ENCODE results near the gene IGSF1.

IGSF1 gene

GRCh38 chrX:131288738-131289511 lies at the start of gene IGSF1:
Gene IGSF1, minus strand, starts transcription at chrX:131289306. Its CDS starts 2,632 bp downstream, at chrX:131286674.
- no peak for DNase-seq

GRCh38 chrX:131332331-131332730 lies 43.2 kb upstream of the IGSF1 start:
- DNase-seq: no peak

GRCh38 chrX:131331152-131331551 lies 42.0 kb upstream of the IGSF1 start:
- DNase-seq: no peak

- DNase-seq: no peak
Measured at GRCh38 chrX:131330735-131331134, 41.6 kb upstream of the IGSF1 start.

- no peak for DNase-seq
Measured at GRCh38 chrX:131322651-131323050, 33.5 kb upstream of the IGSF1 start.

GRCh38 chrX:131317326-131317725 lies 28.2 kb upstream of the IGSF1 start:
- no peak for DNase-seq

GRCh38 chrX:131316260-131316659 lies 27.2 kb upstream of the IGSF1 start:
- DNase-seq: no peak

GRCh38 chrX:131308980-131309379 lies 19.9 kb upstream of the IGSF1 start:
- no peak for DNase-seq

GRCh38 chrX:131306601-131307000 lies 17.5 kb upstream of the IGSF1 start:
- no peak for DNase-seq

GRCh38 chrX:131305926-131306325 lies 16.8 kb upstream of the IGSF1 start:
- no peak for DNase-seq

- DNase-seq: no peak
Measured at GRCh38 chrX:131302701-131303100, 13.6 kb upstream of the IGSF1 start.

- no peak for DNase-seq
Measured at GRCh38 chrX:131301155-131301554, 12.0 kb upstream of the IGSF1 start.

- DNase-seq: no peak
Measured at GRCh38 chrX:131298846-131299245, 9.7 kb upstream of the IGSF1 start.

GRCh38 chrX:131298036-131298435 lies 8.9 kb upstream of the IGSF1 start:
- DNase-seq: no peak

GRCh38 chrX:131289527-131289926 lies 421 bp upstream of the IGSF1 start:
- no peak for DNase-seq

- DNase-seq: no peak
Measured at GRCh38 chrX:131288188-131288587, 918 bp downstream of the IGSF1 start.

GRCh38 chrX:131287560-131288179 lies 1.4 kb downstream of the IGSF1 start:
- DNase-seq: no peak

- no peak for DNase-seq
Measured at GRCh38 chrX:131279617-131280016, 9.5 kb downstream of the IGSF1 start.

- no peak for DNase-seq
Measured at GRCh38 chrX:131279197-131279596, 9.9 kb downstream of the IGSF1 start.

GRCh38 chrX:131277543-131278136 lies 11.5 kb downstream of the IGSF1 start:
- no peak for DNase-seq

GRCh38 chrX:131273011-131273410 lies 16.1 kb downstream of the IGSF1 start:
- DNase-seq: no peak

GRCh38 chrX:131271826-131272225 lies 17.3 kb downstream of the IGSF1 start:
- no peak for DNase-seq

- DNase-seq: no peak
Measured at GRCh38 chrX:131271274-131271673, 17.8 kb downstream of the IGSF1 start.

GRCh38 chrX:131270080-131270479 lies 19.0 kb downstream of the IGSF1 start:
- DNase-seq: no peak
